CD14-positive monocyte (primary cell): ENCODE data around the gene SCGB2A2. TPM values are rescaled to one million over a fixed set of nuclear protein-coding genes. Genes with fewer than 3 reads are reported as not detected.

ENCODE experiments used
- DNase-seq, 3 donors: peaks; one replicate each; pipeline ENCODE4 v3.0.0-alpha.2; 2011 to 2022
- H2AFZ ChIP-seq: 2 replicates; pipeline ENCODE4 v1.6.0; 2012; ENCODE audit warnings: mild to moderate bottlenecking, low read depth, low read length, inconsistent platforms; ENCODE audit not compliant: insufficient read depth, poor library complexity, severe bottlenecking
- H3K27ac ChIP-seq, 2 donors: 1 replicate in 1 of 2; 2 replicates in 1 of 2; pipeline ENCODE4 v1.5.1; 2012 to 2013; ENCODE audit warnings: low read length in 2 of 2, control low read depth in 1 of 2, inconsistent platforms in 1 of 2, low read depth in 1 of 2, mild to moderate bottlenecking in 1 of 2
- H3K27me3 ChIP-seq, 2 donors: one replicate each; pipeline versions ENCODE4 v1.6.0 to v1.6.1; 2011 to 2013; ENCODE audit warnings: low read length in 2 of 2; ENCODE audit not compliant: control insufficient read depth in 2 of 2, insufficient read depth in 2 of 2
- H3K36me3 ChIP-seq, 2 donors: replicated peaks in 1 of 2; 1 replicate in 1 of 2; 2 replicates in 1 of 2; pipeline versions ENCODE4 v1.5.1 to v1.6.1; 2012 to 2013; ENCODE audit warnings: low read length in 2 of 2, control low read depth in 1 of 2, inconsistent platforms in 1 of 2, mild to moderate bottlenecking in 1 of 2; ENCODE audit not compliant: insufficient read depth in 2 of 2, control insufficient read depth in 1 of 2
- H3K4me1 ChIP-seq, 2 donors: 1 replicate in 1 of 2; 2 replicates in 1 of 2; pipeline versions ENCODE4 v1.5.1 to v1.6.1; 2012 to 2013; ENCODE audit warnings: low read length in 2 of 2, control low read depth in 1 of 2, inconsistent platforms in 1 of 2, mild to moderate bottlenecking in 1 of 2, moderate library complexity in 1 of 2; ENCODE audit not compliant: insufficient read depth in 2 of 2, control insufficient read depth in 1 of 2
- H3K4me2 ChIP-seq: replicated peaks from 2 replicates; pipeline ENCODE3; 2012; ENCODE audit warnings: low read length, moderate library complexity, mild to moderate bottlenecking; ENCODE audit not compliant: poor library complexity, severe bottlenecking; ENCODE audit errors: extremely low read depth
- H3K4me3 ChIP-seq, 3 experiments: fragments of 200-600 bp in 1 of 3; sonication (generic) in 1 of 3; replicated peaks in 1 of 3; 1 replicate in 2 of 3; 2 replicates in 1 of 3; pipeline ENCODE4 v1.5.1; 2011 to 2013; ENCODE audit warnings: low read length in 3 of 3, mild to moderate bottlenecking in 3 of 3, control low read depth in 2 of 3, low read depth in 2 of 3, inconsistent platforms in 1 of 3, moderate library complexity in 1 of 3
- H3K79me2 ChIP-seq: 2 replicates; pipeline ENCODE4 v1.6.0; 2012; ENCODE audit warnings: mild to moderate bottlenecking, control low read depth, inconsistent platforms, low read length, moderate library complexity; ENCODE audit not compliant: insufficient read depth
- H3K9ac ChIP-seq: 2 replicates; pipeline ENCODE4 v1.6.0; 2017; ENCODE audit warnings: low read length, mild to moderate bottlenecking; ENCODE audit not compliant: insufficient read depth, poor library complexity, severe bottlenecking
- H3K9me3 ChIP-seq, 2 donors: replicated peaks in 1 of 2; 1 replicate in 1 of 2; 2 replicates in 1 of 2; pipeline versions ENCODE4 v1.5.1 to v1.6.1; 2012 to 2013; ENCODE audit warnings: low read length in 2 of 2, control low read depth in 1 of 2; ENCODE audit not compliant: control insufficient read depth in 1 of 2, insufficient read depth in 1 of 2
- H4K20me1 ChIP-seq: 2 replicates; pipeline ENCODE4 v1.6.0; 2012; ENCODE audit warnings: mild to moderate bottlenecking, low read length, control low read depth, moderate library complexity; ENCODE audit not compliant: insufficient read depth
- H3K27ac Mint-ChIP-seq, 7 donors: one replicate each; pipeline ENCODE4 v1.8.0; 2020; ENCODE audit warnings: mild to moderate bottlenecking in 7 of 7, mixed read lengths in 7 of 7, moderate library complexity in 6 of 7, inconsistent platforms in 2 of 7
- H3K27me3 Mint-ChIP-seq, 3 donors: one replicate each; pipeline ENCODE4 v1.8.0; 2021 to 2022; ENCODE audit warnings: low read depth in 3 of 3, mild to moderate bottlenecking in 3 of 3, mixed read lengths in 3 of 3, moderate library complexity in 3 of 3, inconsistent platforms in 1 of 3
- H3K36me3 Mint-ChIP-seq, 2 donors: one replicate each; pipeline ENCODE4 v1.8.0; 2020; ENCODE audit warnings: mixed read lengths in 2 of 2, inconsistent platforms in 1 of 2, mild to moderate bottlenecking in 1 of 2
- H3K4me1 Mint-ChIP-seq: one replicate; pipeline ENCODE4 v1.8.0; 2020; ENCODE audit warnings: mild to moderate bottlenecking, mixed read lengths
- H3K4me3 Mint-ChIP-seq, 2 donors: one replicate each; pipeline ENCODE4 v1.8.0; 2020; ENCODE audit warnings: mild to moderate bottlenecking in 2 of 2, mixed read lengths in 2 of 2, moderate library complexity in 1 of 2
- H3K9me3 Mint-ChIP-seq, 7 donors: one replicate each; pipeline ENCODE4 v1.8.0; 2020 to 2022; ENCODE audit warnings: mixed read lengths in 7 of 7, mild to moderate bottlenecking in 6 of 7, moderate library complexity in 6 of 7, inconsistent platforms in 2 of 7
- WGBS: methylation state at CpG from one replicate; pipeline ENCODE4 v1.1.5; 2013; ENCODE audit warnings: missing lambda C conversion rate; ENCODE audit not compliant: insufficient coverage; 5-methylcytosine and 5-hydroxymethylcytosine counted together
- intact Hi-C, 2 donors: fragments of 100-400 bp; cut with micrococcal nuclease; formaldehyde crosslinking; loops; one replicate each; pipeline versions ENCODE4 v1.15.0 to v1.15.1; 2023
- polyA plus RNA-seq, 3 donors: library from polyadenylated mRNA; depleted of rRNA in 1 of 3; unstranded in 2 of 3; stranded (reverse) in 1 of 3; fragments of 300-500 nt in 2 of 3; fragments of >200 nt in 1 of 3; fragmentation: Illumina TruSeq in 2 of 3; gene quantifications; 1 replicate in 2 of 3; 2 replicates in 1 of 3; pipeline ENCODE4 v1.2.3, GENCODE V29; 2012 to 2021
- TF ChIP-seq, protein P1 (sequence below): fragments of 200-600 bp; IDR thresholded peaks from one replicate; pipeline ENCODE4 v1.8.0; 2022; ENCODE audit warnings: antibody characterized with exemption, mild to moderate bottlenecking

The SCGB2A2 gene
- polyA plus RNA-seq, 3 donors: not detected

DNA sequence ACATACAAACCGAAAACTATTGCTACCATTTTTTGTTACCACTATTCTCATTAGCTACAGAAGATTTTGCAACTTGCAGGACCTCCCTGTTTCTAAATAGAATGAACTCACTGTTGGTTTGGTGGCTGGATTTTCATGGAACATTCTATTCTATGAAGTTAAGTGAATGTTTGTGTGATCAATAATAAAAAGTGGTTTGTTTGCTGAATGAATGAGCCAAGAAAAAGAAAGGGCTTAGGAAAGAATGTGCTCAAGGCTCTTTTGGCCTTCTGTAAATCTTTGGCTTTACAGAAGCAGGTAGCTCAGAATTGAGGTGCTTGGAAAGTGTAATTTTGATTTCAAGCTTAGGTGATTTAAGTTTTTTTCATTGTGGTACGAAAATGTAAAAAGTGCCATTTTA, 33.8 kb upstream of the SCGB2A2 start:
- TF ChIP-seq, protein P1, sequence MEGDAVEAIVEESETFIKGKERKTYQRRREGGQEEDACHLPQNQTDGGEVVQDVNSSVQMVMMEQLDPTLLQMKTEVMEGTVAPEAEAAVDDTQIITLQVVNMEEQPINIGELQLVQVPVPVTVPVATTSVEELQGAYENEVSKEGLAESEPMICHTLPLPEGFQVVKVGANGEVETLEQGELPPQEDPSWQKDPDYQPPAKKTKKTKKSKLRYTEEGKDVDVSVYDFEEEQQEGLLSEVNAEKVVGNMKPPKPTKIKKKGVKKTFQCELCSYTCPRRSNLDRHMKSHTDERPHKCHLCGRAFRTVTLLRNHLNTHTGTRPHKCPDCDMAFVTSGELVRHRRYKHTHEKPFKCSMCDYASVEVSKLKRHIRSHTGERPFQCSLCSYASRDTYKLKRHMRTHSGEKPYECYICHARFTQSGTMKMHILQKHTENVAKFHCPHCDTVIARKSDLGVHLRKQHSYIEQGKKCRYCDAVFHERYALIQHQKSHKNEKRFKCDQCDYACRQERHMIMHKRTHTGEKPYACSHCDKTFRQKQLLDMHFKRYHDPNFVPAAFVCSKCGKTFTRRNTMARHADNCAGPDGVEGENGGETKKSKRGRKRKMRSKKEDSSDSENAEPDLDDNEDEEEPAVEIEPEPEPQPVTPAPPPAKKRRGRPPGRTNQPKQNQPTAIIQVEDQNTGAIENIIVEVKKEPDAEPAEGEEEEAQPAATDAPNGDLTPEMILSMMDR: no peak
- Histone ChIP-seq H4K20me1 (no peaks in the 10 kb centered on the region), H3K4me1 (no peaks in the 10 kb centered on the region), H3K4me3 (no peak overlapping the region), H3K27ac (no peak overlapping the region), H3K27me3 (peaks cover 5 to 13% of the 10 kb centered on the region in 2 donors), H3K9ac (no peak overlapping the region), H2AFZ (no peak overlapping the region), H3K79me2 (no peaks in the 10 kb centered on the region), H3K4me2 (no peak overlapping the region), H3K36me3 (no peaks in the 10 kb centered on the region), H3K9me3 (no peaks in the 10 kb centered on the region)
- Mint-ChIP-seq H3K36me3 (no peaks in the 10 kb centered on the region), H3K9me3 (peaks cover 0 to 1% (median 0%) of the 10 kb centered on the region in 7 donors), H3K4me3 (no peak overlapping the region), H3K27me3 (peaks cover 6 to 32% (median 27%) of the 10 kb centered on the region in 3 donors), H3K27ac (no peak overlapping the region), H3K4me1 (no peaks in the 10 kb centered on the region)
- WGBS: no CpG with 5 or more reads among the region's 2 CpGs
- no peak for DNase-seq
- intact Hi-C loops: no loop called here

DNA sequence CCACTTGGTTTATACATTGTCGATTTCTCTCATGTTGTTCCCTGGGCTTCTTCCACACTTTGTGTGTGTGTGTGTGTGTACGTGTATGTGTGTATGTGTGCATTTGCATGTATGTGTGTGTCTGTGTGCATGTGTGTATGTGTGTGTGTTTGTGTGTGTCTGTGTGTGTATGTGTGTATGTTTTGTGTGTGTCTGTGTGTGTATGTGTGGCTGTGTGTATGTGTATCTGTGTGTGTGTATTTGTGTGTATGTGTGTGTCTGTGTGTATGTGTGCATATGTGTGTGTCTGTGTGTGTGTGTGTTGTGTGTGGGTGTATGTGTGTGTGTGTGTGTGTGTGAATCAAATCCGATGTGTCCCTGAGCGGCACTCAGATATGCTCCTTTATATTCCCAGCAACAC, 32.5 kb upstream of the SCGB2A2 start:
- intact Hi-C loops: no loop called here
- TF ChIP-seq, protein P1: no peak
- Mint-ChIP-seq H3K4me3 (no peak overlapping the region), H3K36me3 (no peaks in the 10 kb centered on the region), H3K4me1 (no peaks in the 10 kb centered on the region), H3K27ac (no peak overlapping the region), H3K9me3 (peaks cover 0 to 1% (median 0%) of the 10 kb centered on the region in 7 donors), H3K27me3 (peaks cover 7 to 33% (median 27%) of the 10 kb centered on the region in 3 donors)
- Histone ChIP-seq H3K79me2 (no peaks in the 10 kb centered on the region), H3K27me3 (peaks cover 5 to 13% of the 10 kb centered on the region in 2 donors), H2AFZ (no peak overlapping the region), H3K9ac (no peak overlapping the region), H3K4me2 (no peak overlapping the region), H3K9me3 (no peaks in the 10 kb centered on the region), H4K20me1 (no peaks in the 10 kb centered on the region), H3K4me3 (no peak overlapping the region), H3K4me1 (no peaks in the 10 kb centered on the region), H3K27ac (no peak overlapping the region), H3K36me3 (no peaks in the 10 kb centered on the region)
- DNase-seq: no peak
- WGBS: 50% methylated on average over 2 of the region's 4 CpGs
